Measurements from ENCODE around the gene PTPN1.
A peak's percentile ranks its signal among the peaks of the same experiment; 100 is the strongest.

PTPN1 gene

GRCh38 chr20:50525681-50526080 is 15.5 kb downstream of the PTPN1 start:
- H3K9ac ChIP-seq (ENCODE audit: low read length), result no peak overlapping the region
- no peak for DNase-seq (ENCODE audit: low read depth)
- H3K9me3 ChIP-seq (ENCODE audit: control insufficient read depth, low read length), result no peaks in the 10 kb centered on the region
- peaks cover 6% of the 10 kb centered on the region for H3K36me3 ChIP-seq (ENCODE audit: control insufficient read depth, insufficient read depth, low read length, severe bottlenecking)
- H3K27me3 ChIP-seq (replicated peaks; ENCODE audit: control insufficient read depth, insufficient read depth, low read length), result no peaks in the 10 kb centered on the region
- no peak overlapping the region for H3K4me3 ChIP-seq (ENCODE audit: low read length)
- H3K4me1 ChIP-seq (ENCODE audit: control insufficient read depth, insufficient read depth, low read length), result peaks cover 44% of the 10 kb centered on the region

- H3K4me3 ChIP-seq (ENCODE audit: low read length), result no peak overlapping the region
- no peaks in the 10 kb centered on the region for H3K9me3 ChIP-seq (ENCODE audit: control insufficient read depth, low read length)
- H3K4me1 ChIP-seq (ENCODE audit: control insufficient read depth, insufficient read depth, low read length), result peaks cover 36% of the 10 kb centered on the region
- no peak overlapping the region for H3K9ac ChIP-seq (ENCODE audit: low read length)
- DNase-seq (ENCODE audit: low read depth), result no peak
- no peaks in the 10 kb centered on the region for H3K27me3 ChIP-seq (replicated peaks; ENCODE audit: control insufficient read depth, insufficient read depth, low read length)
- peaks cover 6% of the 10 kb centered on the region for H3K36me3 ChIP-seq (ENCODE audit: control insufficient read depth, insufficient read depth, low read length, severe bottlenecking)
Measured at GRCh38 chr20:50526403-50526989, 16.3 kb downstream of the PTPN1 start.

- no peak overlapping the region for H3K9ac ChIP-seq (ENCODE audit: low read length)
- H3K4me1 ChIP-seq (ENCODE audit: control insufficient read depth, insufficient read depth, low read length), result peaks cover 29% of the 10 kb centered on the region
- H3K36me3 ChIP-seq (ENCODE audit: control insufficient read depth, insufficient read depth, low read length, severe bottlenecking), result peaks cover 6% of the 10 kb centered on the region
- no peak for DNase-seq (ENCODE audit: low read depth)
- H3K27me3 ChIP-seq (replicated peaks; ENCODE audit: control insufficient read depth, insufficient read depth, low read length), result no peaks in the 10 kb centered on the region
- no peaks in the 10 kb centered on the region for H3K9me3 ChIP-seq (ENCODE audit: control insufficient read depth, low read length)
- H3K4me3 ChIP-seq (ENCODE audit: low read length), result no peak overlapping the region
Measured at GRCh38 chr20:50527068-50527605, 17.0 kb downstream of the PTPN1 start.

- peaks cover 33% of the 10 kb centered on the region for H3K4me1 ChIP-seq (ENCODE audit: control insufficient read depth, insufficient read depth, low read length)
- no peaks in the 10 kb centered on the region for H3K9me3 ChIP-seq (ENCODE audit: control insufficient read depth, low read length)
- no peaks in the 10 kb centered on the region for H3K27me3 ChIP-seq (replicated peaks; ENCODE audit: control insufficient read depth, insufficient read depth, low read length)
- H3K4me3 ChIP-seq (ENCODE audit: low read length), result no peak overlapping the region
- DNase-seq (ENCODE audit: low read depth), result no peak
- no peak overlapping the region for H3K9ac ChIP-seq (ENCODE audit: low read length)
- H3K36me3 ChIP-seq (ENCODE audit: control insufficient read depth, insufficient read depth, low read length, severe bottlenecking), result peaks cover 5% of the 10 kb centered on the region
Measured at GRCh38 chr20:50528129-50528528, 17.9 kb downstream of the PTPN1 start.

- Histone ChIP-seq H3K4me3 (ENCODE audit: low read length) (no peak overlapping the region), H3K36me3 (ENCODE audit: control insufficient read depth, insufficient read depth, low read length, severe bottlenecking) (peaks cover 3% of the 10 kb centered on the region), H3K4me1 (ENCODE audit: control insufficient read depth, insufficient read depth, low read length) (peaks cover 35% of the 10 kb centered on the region), H3K9me3 (ENCODE audit: control insufficient read depth, low read length) (no peaks in the 10 kb centered on the region), H3K9ac (ENCODE audit: low read length) (peak overlapping the region; percentile 41), H3K27me3 (replicated peaks; ENCODE audit: control insufficient read depth, insufficient read depth, low read length) (no peaks in the 10 kb centered on the region)
- no peak for DNase-seq (ENCODE audit: low read depth)
Measured at GRCh38 chr20:50528804-50529351, 18.7 kb downstream of the PTPN1 start.

GRCh38 chr20:50532221-50532620 is 22.0 kb downstream of the PTPN1 start:
- H3K4me3 ChIP-seq (ENCODE audit: low read length), result no peak overlapping the region
- DNase-seq (ENCODE audit: low read depth), result no peak
- H3K27me3 ChIP-seq (replicated peaks; ENCODE audit: control insufficient read depth, insufficient read depth, low read length), result no peaks in the 10 kb centered on the region
- H3K36me3 ChIP-seq (ENCODE audit: control insufficient read depth, insufficient read depth, low read length, severe bottlenecking), result peaks cover 3% of the 10 kb centered on the region
- H3K9ac ChIP-seq (ENCODE audit: low read length), result no peak overlapping the region
- H3K9me3 ChIP-seq (ENCODE audit: control insufficient read depth, low read length), result no peaks in the 10 kb centered on the region
- H3K4me1 ChIP-seq (ENCODE audit: control insufficient read depth, insufficient read depth, low read length), result peaks cover 51% of the 10 kb centered on the region

GRCh38 chr20:50533061-50533460 is 22.9 kb downstream of the PTPN1 start:
- Histone ChIP-seq H3K36me3 (ENCODE audit: control insufficient read depth, insufficient read depth, low read length, severe bottlenecking) (no peaks in the 10 kb centered on the region), H3K27me3 (replicated peaks; ENCODE audit: control insufficient read depth, insufficient read depth, low read length) (no peaks in the 10 kb centered on the region), H3K4me1 (ENCODE audit: control insufficient read depth, insufficient read depth, low read length) (peaks cover 48% of the 10 kb centered on the region), H3K4me3 (ENCODE audit: low read length) (no peak overlapping the region), H3K9me3 (ENCODE audit: control insufficient read depth, low read length) (no peaks in the 10 kb centered on the region), H3K9ac (ENCODE audit: low read length) (no peak overlapping the region)
- DNase-seq (ENCODE audit: low read depth), result peak; percentile 72

- Histone ChIP-seq H3K9me3 (ENCODE audit: control insufficient read depth, low read length) (no peaks in the 10 kb centered on the region), H3K4me3 (ENCODE audit: low read length) (no peak overlapping the region), H3K4me1 (ENCODE audit: control insufficient read depth, insufficient read depth, low read length) (peaks cover 48% of the 10 kb centered on the region), H3K27me3 (replicated peaks; ENCODE audit: control insufficient read depth, insufficient read depth, low read length) (no peaks in the 10 kb centered on the region), H3K36me3 (ENCODE audit: control insufficient read depth, insufficient read depth, low read length, severe bottlenecking) (no peaks in the 10 kb centered on the region), H3K9ac (ENCODE audit: low read length) (no peak overlapping the region)
- DNase-seq (ENCODE audit: low read depth), result no peak
Measured at GRCh38 chr20:50533464-50533863, 23.3 kb downstream of the PTPN1 start.

- H3K4me3 ChIP-seq (ENCODE audit: low read length), result peak overlapping the region; percentile 29
- no peaks in the 10 kb centered on the region for H3K9me3 ChIP-seq (ENCODE audit: control insufficient read depth, low read length)
- peak; percentile 92 for DNase-seq (ENCODE audit: low read depth)
- peak overlapping the region; percentile 57 for H3K9ac ChIP-seq (ENCODE audit: low read length)
- H3K27me3 ChIP-seq (replicated peaks; ENCODE audit: control insufficient read depth, insufficient read depth, low read length), result no peaks in the 10 kb centered on the region
- no peaks in the 10 kb centered on the region for H3K36me3 ChIP-seq (ENCODE audit: control insufficient read depth, insufficient read depth, low read length, severe bottlenecking)
- H3K4me1 ChIP-seq (ENCODE audit: control insufficient read depth, insufficient read depth, low read length), result peaks cover 40% of the 10 kb centered on the region
Measured at GRCh38 chr20:50534567-50534966, 24.4 kb downstream of the PTPN1 start.

- H3K27me3 ChIP-seq (replicated peaks; ENCODE audit: control insufficient read depth, insufficient read depth, low read length), result no peaks in the 10 kb centered on the region
- no peaks in the 10 kb centered on the region for H3K9me3 ChIP-seq (ENCODE audit: control insufficient read depth, low read length)
- H3K4me1 ChIP-seq (ENCODE audit: control insufficient read depth, insufficient read depth, low read length), result peaks cover 37% of the 10 kb centered on the region
- H3K4me3 ChIP-seq (ENCODE audit: low read length), result peak overlapping the region; percentile 2
- H3K9ac ChIP-seq (ENCODE audit: low read length), result peak overlapping the region; percentile 57
- no peaks in the 10 kb centered on the region for H3K36me3 ChIP-seq (ENCODE audit: control insufficient read depth, insufficient read depth, low read length, severe bottlenecking)
- no peak for DNase-seq (ENCODE audit: low read depth)
Measured at GRCh38 chr20:50535162-50535561, 25.0 kb downstream of the PTPN1 start.

GRCh38 chr20:50536333-50536732 is 26.1 kb downstream of the PTPN1 start:
- Histone ChIP-seq H3K4me3 (ENCODE audit: low read length) (no peak overlapping the region), H3K36me3 (ENCODE audit: control insufficient read depth, insufficient read depth, low read length, severe bottlenecking) (no peaks in the 10 kb centered on the region), H3K27me3 (replicated peaks; ENCODE audit: control insufficient read depth, insufficient read depth, low read length) (no peaks in the 10 kb centered on the region), H3K9me3 (ENCODE audit: control insufficient read depth, low read length) (no peaks in the 10 kb centered on the region), H3K9ac (ENCODE audit: low read length) (no peak overlapping the region), H3K4me1 (ENCODE audit: control insufficient read depth, insufficient read depth, low read length) (peaks cover 49% of the 10 kb centered on the region)
- DNase-seq (ENCODE audit: low read depth), result no peak
